ENCODE data around the gene MGLL.

MGLL gene

GRCh38 chr3:127822041-127822681 is at the start of gene MGLL:
Gene MGLL, minus strand, starts transcription at chr3:127822515. Its CDS starts 197 bp downstream, at chr3:127822318.
- DNase-seq, result no peak

- DNase-seq, result no peak
These were observed 47.8 kb upstream of the MGLL start for GRCh38 chr3:127870156-127870555.

DNA sequence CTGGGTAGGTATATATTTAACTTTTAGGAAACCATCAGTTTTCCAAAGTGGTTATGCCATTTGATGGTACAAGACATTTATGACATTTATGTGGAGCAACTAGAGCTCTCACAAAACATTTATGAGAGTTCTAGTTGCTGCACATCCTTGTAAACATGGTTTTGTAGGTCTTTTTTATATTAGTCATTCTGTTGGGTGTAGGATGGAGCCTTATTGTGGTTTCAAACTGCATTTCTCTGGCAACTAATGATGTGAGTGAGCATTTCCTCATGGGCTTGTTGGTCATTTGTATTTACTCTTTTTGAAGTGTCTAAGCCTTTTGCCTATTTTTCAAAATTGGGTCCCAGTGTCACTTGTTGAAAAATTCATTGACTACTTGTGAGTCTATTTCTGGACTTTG is 45.7 kb upstream of the MGLL start:
- DNase-seq, result no peak

- no peak for DNase-seq
These were observed 45.1 kb upstream of the MGLL start for GRCh38 chr3:127867412-127867811.

GRCh38 chr3:127865941-127866340 is 43.6 kb upstream of the MGLL start:
- DNase-seq, result no peak

DNA sequence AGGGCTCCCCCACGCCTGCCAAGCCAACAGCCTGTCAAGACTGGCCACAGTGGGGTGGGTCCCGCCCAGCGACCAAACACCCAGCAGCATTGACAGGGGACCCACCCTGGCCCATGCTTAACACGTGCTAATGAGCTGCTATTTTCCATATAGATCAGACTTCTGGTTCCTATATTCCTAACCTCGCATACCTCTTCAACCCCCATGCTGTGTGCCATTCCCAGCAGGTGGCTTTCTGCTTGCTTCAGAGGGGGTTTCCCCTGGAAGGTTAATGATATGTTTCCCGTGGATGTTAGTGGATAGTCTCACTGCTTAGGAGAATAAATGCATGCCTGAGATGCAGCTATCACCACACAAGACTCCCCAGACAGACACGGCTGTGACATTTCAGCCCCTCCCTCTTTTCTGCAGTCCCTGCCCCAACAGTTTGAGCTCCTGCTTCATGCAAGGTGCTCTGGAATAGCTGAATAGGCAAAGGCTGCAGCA is 37.9 kb upstream of the MGLL start:
- DNase-seq, result no peak

DNA sequence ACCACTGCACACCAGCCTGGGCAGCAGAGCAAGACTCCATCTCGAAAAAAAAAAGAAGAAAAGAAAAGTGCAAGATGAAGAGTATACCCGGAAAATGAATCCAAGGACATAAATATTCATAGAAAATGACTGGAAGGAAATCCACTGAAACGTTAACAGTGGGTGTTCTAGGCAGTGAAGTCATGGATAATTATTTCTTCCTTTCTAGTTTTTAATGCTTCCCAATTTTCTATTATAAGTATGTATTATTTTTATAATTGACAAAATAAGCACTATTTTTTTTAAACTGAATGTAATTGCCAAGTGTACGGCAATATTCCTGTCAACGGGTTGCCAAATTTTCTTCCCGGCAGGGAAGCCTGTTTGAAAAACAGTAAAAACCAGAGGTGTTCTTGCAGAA is 37.4 kb upstream of the MGLL start:
- no peak for DNase-seq

DNA sequence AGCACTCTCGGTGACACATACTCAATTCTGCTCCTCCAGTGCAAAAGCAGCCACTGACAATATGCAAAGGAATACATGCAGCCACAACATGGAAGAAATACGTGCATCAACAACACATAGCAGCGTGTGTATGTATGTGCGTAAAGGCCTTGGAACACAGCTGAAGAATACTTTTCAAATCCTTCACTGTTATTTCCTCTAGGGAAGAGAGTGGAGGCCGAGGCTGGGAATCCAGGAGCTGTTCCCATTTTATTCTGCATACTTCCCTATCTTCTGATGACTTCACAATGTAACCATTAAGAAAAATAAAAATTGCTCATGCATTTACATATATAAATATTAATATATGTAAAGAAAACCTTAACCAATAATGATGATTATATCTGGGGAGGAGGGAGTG is 36.6 kb upstream of the MGLL start:
- DNase-seq, result no peak

DNA sequence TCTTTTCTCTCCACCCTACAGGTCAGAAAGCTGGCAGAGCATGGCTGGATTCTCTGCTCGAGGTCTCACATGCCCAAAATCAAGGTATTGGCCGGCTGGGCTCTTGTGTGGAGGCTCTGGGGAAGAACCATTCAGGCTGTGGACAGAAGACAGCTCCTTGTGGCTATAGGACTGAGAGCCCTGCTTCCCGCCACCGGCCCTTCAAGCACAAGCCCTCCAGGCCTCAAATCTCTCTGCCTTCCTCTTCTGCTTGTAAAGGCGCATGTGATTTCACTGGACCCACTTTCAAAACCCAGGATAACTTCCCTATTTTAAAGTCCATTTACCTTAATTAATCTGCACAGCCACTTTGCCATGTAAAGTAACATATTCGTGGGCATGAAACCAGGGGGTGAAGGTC is 36.2 kb upstream of the MGLL start:
- DNase-seq, result no peak

DNA sequence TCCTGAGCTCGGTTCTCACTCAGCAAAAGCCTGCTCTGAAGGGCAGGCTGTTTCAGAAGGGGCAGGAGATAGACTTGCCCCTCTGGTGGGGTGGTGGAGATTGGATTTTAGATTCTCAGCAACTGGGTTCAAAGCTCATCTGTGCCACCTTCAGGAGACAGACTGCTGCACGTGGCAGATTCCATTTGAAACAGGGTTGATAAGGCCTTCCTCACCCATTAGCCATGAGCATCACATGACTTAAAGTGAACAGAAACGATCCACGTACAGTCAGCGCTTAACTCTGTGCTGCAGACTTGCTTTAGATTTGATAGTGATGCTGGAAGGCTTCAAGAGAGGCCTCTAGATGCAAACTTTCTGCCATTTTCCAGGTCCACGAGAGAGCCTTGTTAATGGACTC is 35.0 kb upstream of the MGLL start:
- DNase-seq, result no peak

DNA sequence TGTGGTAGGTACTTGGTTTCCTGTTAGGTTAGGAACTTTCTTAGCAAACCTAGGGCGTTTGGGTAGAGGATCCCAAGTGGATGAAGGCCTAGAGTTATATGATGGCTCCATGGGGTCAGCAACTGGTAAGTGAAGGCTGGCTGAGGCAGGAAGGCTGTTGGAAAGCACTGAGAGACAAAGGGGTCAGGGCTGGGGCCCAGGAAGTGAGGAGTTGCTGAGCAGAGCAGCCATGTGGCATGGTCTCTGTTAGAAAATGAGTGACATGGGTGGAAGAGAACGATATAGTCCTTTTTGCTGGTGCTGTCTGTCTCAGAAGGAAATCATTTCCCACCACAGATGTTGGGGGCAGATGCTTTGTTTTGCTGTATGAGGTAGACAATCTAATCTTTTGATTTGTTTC is 34.5 kb upstream of the MGLL start:
- no peak for DNase-seq

DNA sequence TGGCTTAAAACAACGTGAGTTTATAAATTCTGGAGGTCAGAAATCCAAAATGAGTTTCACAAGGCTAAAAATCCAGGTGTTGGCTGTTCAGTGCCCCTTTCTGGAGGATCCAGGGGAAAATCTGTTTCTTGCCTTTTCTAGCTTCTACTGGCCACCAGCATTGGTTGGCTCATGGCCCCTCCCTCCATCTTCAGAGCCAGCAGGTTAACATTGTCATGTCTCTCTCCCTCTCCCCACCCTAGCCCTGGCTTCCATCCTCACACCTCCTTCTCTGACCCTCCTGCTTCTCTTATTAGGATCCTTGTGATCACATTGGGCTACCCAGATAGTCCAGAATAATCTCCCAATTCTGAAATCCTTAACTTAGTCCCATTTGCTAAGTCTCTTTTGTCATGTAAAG is 32.9 kb upstream of the MGLL start:
- no peak for DNase-seq

DNA sequence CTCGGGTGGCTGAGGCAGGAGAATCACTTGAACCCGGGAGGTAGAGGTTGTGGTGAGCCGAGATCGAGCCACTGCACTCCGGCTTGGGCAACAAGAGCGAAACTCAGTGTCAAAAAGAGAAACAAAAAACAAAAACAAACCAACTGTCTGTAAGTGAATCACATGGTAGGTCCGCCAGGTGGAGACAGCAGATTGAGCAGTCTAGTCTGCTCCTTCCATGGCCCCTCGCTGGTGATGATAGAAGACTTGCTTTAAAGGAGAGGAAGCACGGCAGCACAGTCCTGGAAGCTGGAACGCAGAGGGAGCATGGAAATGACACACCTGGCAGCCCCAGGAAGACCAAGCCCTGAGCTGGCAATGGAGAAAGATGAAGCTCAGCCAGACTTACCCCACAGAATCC is 31.4 kb upstream of the MGLL start:
- DNase-seq, result no peak

- DNase-seq, result no peak
These were observed 29.6 kb upstream of the MGLL start for GRCh38 chr3:127851899-127852298.

DNA sequence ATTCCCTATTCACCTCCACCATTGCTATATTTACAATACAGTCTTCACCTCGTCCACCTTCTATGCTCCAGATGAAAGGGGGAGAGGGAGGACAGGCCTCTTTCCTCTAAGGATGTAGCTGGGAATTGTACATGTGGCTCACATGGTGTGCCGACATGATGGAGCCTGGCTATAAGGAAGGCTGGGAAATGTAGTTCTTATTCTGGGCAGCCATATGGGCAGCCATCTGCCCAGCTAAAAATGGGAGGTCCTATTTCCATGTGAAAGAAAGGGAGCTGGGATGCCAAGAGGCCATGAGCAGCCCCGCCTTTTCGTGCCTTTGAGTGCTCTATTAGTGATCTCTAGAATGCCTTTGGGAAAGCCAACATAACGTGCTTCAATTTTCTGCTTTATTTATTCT is 27.1 kb upstream of the MGLL start:
- DNase-seq, result no peak

DNA sequence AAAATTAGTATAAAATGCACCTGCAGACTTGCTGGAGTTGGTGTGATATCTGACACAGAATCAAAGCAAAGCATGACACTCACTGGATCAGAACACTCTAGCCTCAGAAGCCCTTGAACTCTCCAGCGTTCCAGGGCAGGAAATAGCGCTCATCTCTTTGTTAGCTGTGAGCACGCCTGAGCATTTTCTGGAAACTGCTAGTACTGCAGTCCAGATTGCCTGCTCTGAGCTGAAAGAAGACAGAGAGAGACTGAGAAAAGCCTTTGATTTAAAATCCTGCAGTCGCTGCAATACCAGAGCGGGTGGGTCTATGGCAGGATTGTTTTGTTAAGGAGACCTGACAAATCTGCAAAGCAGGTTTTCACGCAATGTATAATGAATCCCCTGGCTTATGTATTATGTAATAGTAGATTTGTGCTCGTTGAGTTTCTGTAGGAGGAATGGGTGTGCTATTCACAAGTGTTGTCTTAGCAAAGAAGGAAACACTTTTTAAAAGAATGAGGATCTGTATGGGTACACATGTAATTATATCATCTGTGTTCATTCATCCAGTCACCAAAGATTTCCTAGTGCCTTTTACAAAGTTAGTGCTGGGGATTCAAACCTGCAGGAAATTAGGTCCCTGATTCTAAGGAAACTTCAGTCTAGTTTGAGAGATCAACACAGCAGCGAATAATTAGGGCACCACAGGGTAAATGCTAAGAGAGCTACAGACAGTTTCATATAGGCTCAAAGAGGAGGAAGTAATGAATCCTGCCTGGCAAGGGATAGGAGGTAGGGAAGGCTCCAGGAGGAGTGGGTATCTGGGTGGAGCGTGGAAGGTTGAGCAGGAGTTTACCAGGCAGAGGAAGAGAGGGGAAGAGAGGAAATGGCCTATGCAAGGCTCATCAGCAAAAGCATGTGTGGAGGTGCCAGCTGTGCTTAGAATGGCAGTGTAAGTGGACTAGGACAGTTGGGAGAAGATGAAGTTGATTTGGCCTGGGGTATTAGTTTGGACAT is 26.1 kb upstream of the MGLL start:
- DNase-seq, result no peak

DNA sequence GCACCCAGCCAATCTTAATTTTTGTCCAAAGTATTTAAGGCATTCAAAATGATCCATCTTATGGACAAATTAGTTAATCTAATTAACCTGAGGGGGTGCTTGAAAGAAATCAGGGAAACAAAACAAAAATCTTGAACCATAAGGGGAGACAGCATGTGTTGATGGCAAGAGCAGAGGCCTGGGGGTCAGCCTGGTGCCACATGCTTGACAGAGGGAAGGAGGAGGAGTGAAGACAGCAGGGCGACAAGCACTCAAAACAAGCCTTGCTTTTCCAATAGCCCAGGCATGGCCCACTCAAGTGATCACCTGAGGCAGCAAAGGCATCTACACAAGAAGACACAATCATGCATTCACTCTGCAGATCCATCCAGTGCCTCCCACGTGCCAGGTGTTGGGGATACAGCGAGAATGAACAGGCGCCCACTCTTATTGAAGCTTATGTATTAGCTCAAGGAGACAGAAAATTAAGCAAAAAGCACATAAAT is 25.0 kb upstream of the MGLL start:
- no peak for DNase-seq

DNA sequence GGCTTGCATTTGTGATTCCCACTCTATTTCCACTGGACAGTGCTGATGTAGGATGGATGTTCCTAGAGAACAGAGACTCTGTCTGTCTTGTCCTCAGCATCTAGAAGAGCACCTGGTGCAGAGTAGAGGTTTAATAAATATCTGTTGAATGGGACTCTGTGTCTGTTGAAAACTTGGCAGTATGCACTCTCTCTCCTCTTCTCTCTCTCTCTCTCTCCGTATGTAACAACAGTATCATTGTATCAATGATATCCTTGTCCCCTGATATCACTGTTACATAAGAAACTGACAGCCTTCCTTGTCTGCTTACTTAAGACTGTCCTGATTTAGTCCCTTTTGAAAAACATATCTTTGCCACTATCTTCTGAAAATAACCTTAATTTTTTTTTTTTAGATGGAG is 24.3 kb upstream of the MGLL start:
- no peak for DNase-seq

DNA sequence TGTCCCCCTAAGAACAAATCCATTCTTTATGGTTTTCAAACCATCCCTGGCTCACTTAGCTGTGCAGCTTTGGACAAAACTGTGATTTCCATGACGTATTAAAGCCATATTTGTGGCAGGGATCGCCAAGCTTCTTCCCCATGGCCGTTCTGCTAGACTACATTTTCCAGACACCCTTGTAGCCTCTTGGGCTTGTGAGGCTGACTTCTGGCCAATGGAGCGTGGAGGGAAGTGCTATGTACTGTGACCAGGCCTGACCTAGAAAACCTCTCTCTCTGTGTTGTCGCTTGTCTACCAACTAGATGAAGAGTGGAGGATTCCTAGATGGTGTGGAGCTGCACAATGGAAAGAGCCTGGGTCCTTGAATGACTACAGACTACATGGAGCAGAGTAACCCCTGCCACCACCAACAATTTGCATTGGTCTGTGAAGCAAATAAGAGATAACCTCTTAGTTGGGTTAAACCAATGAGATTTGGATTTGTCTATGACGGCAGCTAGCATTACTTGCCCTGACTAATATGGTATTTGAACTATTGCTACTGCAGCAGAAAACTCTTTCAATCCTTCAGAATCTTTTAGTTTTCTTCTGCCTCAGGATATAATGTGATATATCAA is 22.1 kb upstream of the MGLL start:
- no peak for DNase-seq

DNA sequence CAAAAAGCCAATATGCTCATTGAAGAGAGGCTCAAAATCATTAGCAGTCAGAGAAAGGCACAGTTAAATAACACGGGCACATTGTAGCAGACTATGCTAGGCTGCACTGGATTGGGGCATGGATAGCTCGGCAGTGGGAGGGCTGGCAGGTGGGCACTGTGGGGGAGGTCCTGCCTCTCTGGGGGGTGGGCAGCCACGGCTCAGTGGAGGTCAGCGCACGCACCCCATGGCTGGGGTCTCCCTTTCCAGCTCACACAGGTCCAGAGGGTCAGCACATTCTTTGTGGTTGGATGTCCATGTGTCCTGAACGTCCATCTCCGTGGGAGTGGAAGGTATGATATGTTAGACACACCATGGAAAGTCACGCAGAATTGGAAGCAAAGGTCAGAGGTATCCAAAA is 18.4 kb upstream of the MGLL start:
- no peak for DNase-seq

DNA sequence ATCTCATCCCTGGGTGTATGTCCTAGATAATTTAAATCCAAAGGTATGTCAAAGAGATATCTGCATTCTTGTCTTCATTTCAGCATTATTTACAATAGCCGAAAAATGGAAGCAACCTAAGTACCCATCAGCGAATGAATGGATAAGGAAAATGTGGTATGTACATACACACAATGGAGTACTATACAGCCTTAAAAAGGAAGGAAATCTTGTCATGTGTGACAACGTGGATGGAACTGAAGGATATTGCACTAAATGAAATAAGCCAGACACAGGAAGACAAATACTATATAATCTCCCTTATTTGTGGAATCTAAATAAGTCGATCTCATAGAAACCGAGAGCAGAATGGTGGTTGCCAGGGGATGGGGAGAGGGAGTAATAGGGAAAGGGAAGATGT is 16.8 kb upstream of the MGLL start:
- no peak for DNase-seq

- DNase-seq, result no peak
These were observed 13.9 kb upstream of the MGLL start for GRCh38 chr3:127835993-127836882.

GRCh38 chr3:127834771-127835170 is 12.5 kb upstream of the MGLL start:
- no peak for DNase-seq
